Measurements from ENCODE around the gene TMEM108. TPM values are rescaled to one million over a fixed set of nuclear protein-coding genes. Genes with fewer than 3 reads are reported as not detected.

TMEM108 gene
- total RNA-seq, 5 donors from 2014 or later (not counting 1 experiment from before 2014, with no cell fraction given) = 0.96 TPM; not detected in 4

DNA sequence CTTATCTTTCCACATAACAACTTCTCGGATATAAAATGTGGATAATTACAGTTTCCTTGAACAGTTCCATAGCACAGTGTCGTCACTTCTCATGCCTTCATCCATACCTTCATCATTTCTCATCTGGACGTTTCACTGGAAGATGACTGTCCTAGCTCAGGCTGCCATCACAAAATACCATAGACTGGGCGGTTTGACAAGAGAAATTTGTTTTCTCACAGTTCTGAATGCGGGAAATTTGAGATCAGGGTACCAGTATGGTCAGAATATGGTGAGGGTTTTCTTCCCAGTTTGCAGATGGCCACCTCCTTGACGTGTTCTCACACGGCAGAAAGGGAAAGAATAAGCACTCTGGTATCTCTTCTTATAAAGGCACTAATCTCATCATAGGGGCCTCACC lies 42.8 kb downstream of the TMEM108 start:
- Histone ChIP-seq H3K27ac (ENCODE audit: low read length) (no peak overlapping the region), H3K4me3 (ENCODE audit: control insufficient read depth in 1 of 2, extremely low read depth in 1 of 2, low read length in 1 of 2) (no peak overlapping the region), H3K9me3 (no peaks in the 10 kb centered on the region), H3K4me1 (ENCODE audit: control insufficient read depth in 1 of 2, extremely low read depth in 1 of 2, insufficient read depth in 2 of 2, low read length in 2 of 2) (no peaks in the 10 kb centered on the region), H3K36me3 (ENCODE audit: control insufficient read depth in 2 of 2, extremely low read depth in 1 of 2, insufficient read depth in 1 of 2, low read length in 1 of 2) (no peaks in the 10 kb centered on the region), H3K27me3 (replicated peaks in 1 of 2; ENCODE audit: control insufficient read depth in 2 of 2, extremely low read depth in 1 of 2, insufficient read depth in 2 of 2, low read length in 1 of 2) (peaks cover 0 to 3% of the 10 kb centered on the region in 2 experiments)
- 76% methylated on average over 5 of the region's 7 CpGs for WGBS (ENCODE audit: insufficient coverage)
- peaks cover 4 to 5% (median 4%) of the 10 kb centered on the region in 3 donors for H3K9me3 Mint-ChIP-seq
- no peak overlapping the region for H3K4me3 Mint-ChIP-seq
- no peaks in the 10 kb centered on the region for H3K36me3 Mint-ChIP-seq
- no peak for DNase-seq
- peaks cover 0 to 33% of the 10 kb centered on the region in 2 donors for H3K27me3 Mint-ChIP-seq
- H3K4me1 Mint-ChIP-seq = no peaks in the 10 kb centered on the region
- POLR2A ChIA-PET = interaction anchor here (0.6 kb wide), 2 partner anchors 75 to 640 kb away, joined by 7 to 8 read pairs; no protein-coding TSS in a partner anchor
- no peak overlapping the region for H3K27ac Mint-ChIP-seq
- CTCF ChIA-PET = no interaction called here
- ATAC-seq (replicated peaks in 1 of 4) = no peak

DNA sequence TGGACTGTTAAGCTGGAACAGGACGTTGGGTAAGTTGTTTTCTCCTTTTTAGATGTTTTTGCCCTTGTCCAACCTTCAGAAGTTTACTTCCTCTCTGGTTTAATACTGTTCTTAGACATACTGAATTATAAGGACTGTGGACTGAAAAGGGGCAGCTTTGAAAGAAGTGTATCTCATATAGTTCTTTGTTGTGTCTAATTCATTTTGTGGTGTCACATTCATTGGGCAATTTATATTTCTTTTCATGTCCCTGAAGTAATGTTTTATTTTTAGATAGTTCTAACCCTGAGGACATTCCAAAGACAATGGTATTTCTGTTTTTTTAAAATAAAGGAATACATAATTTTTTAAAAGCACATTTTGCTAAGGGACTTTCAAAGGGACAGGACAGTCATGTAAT lies 45.2 kb downstream of the TMEM108 start:
- H3K36me3 Mint-ChIP-seq = no peaks in the 10 kb centered on the region
- H3K27me3 Mint-ChIP-seq = peaks cover 0 to 24% of the 10 kb centered on the region in 2 donors
- ChIA-PET CTCF (interaction anchor here in 1 of 2 donors (1.9 kb wide), 1 partner anchor 10 kb away, joined by 5 read pairs; no protein-coding TSS in a partner anchor), POLR2A (no interaction called here)
- H3K4me3 ChIP-seq (ENCODE audit: control insufficient read depth in 1 of 2, extremely low read depth in 1 of 2, low read length in 1 of 2) = no peak overlapping the region
- H3K9me3 ChIP-seq = no peaks in the 10 kb centered on the region
- no CpG with 5 or more reads among the region's 1 CpG for WGBS (ENCODE audit: insufficient coverage)
- H3K27me3 ChIP-seq (replicated peaks in 1 of 2; ENCODE audit: control insufficient read depth in 2 of 2, extremely low read depth in 1 of 2, insufficient read depth in 2 of 2, low read length in 1 of 2) = peaks cover 0 to 3% of the 10 kb centered on the region in 2 experiments
- H3K4me1 ChIP-seq (ENCODE audit: control insufficient read depth in 1 of 2, extremely low read depth in 1 of 2, insufficient read depth in 2 of 2, low read length in 2 of 2) = no peaks in the 10 kb centered on the region
- no peaks in the 10 kb centered on the region for H3K4me1 Mint-ChIP-seq
- H3K27ac ChIP-seq (ENCODE audit: low read length) = no peak overlapping the region
- H3K4me3 Mint-ChIP-seq = no peak overlapping the region
- no peak for ATAC-seq (replicated peaks in 1 of 4)
- no peaks in the 10 kb centered on the region for H3K36me3 ChIP-seq (ENCODE audit: control insufficient read depth in 2 of 2, extremely low read depth in 1 of 2, insufficient read depth in 1 of 2, low read length in 1 of 2)
- H3K9me3 Mint-ChIP-seq = peaks cover 4 to 5% (median 4%) of the 10 kb centered on the region in 3 donors
- no peak overlapping the region for H3K27ac Mint-ChIP-seq
- no peak for DNase-seq

DNA sequence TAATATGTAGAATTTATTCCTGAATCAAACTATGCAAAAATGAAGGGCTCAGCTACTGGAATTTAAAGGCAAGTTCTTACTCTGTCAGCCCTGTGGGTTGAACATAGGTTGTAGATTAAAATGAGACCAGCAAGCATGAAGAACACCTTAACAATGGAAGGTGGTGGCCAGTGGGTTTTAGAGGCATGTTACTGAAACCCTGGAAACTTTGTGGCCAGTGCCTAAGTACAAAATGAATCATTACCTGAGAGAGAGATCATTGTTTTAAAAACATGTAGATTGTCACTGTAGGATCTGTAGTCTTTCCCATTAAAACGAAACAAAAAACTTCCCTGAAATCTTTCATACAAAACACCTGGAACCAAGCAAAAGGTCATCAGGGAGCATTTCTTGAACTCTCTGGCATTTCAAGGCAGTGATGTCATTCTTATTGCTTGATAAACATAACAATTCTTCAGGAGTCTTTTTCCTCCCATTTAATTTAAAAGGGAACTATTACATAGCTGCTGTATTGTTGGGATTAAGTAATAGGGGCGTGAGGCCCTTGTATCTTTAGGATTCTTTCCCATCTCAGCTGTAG lies 51.8 kb downstream of the TMEM108 start:
- no CpG with 5 or more reads among the region's 2 CpGs for WGBS (ENCODE audit: insufficient coverage)
- DNase-seq (no peak), ATAC-seq (replicated peaks in 1 of 4) (no peak)
- CTCF ChIA-PET = no interaction called here
- POLR2A ChIA-PET = no interaction called here
- H3K27ac ChIP-seq (ENCODE audit: low read length) = no peak overlapping the region
- H3K9me3 ChIP-seq = no peaks in the 10 kb centered on the region
- no peaks in the 10 kb centered on the region for H3K36me3 ChIP-seq (ENCODE audit: control insufficient read depth in 2 of 2, extremely low read depth in 1 of 2, insufficient read depth in 1 of 2, low read length in 1 of 2)
- no peak overlapping the region for H3K4me3 ChIP-seq (ENCODE audit: control insufficient read depth in 1 of 2, extremely low read depth in 1 of 2, low read length in 1 of 2)
- no peak overlapping the region for H3K4me3 Mint-ChIP-seq
- H3K27me3 ChIP-seq (replicated peaks in 1 of 2; ENCODE audit: control insufficient read depth in 2 of 2, extremely low read depth in 1 of 2, insufficient read depth in 2 of 2, low read length in 1 of 2) = peaks cover 0 to 3% of the 10 kb centered on the region in 2 experiments
- no peaks in the 10 kb centered on the region for H3K9me3 Mint-ChIP-seq
- no peak overlapping the region for H3K27ac Mint-ChIP-seq
- H3K4me1 ChIP-seq (ENCODE audit: control insufficient read depth in 1 of 2, extremely low read depth in 1 of 2, insufficient read depth in 2 of 2, low read length in 2 of 2) = no peaks in the 10 kb centered on the region
- no peaks in the 10 kb centered on the region for H3K4me1 Mint-ChIP-seq
- peaks cover 0 to 10% of the 10 kb centered on the region in 2 donors for H3K27me3 Mint-ChIP-seq
- no peaks in the 10 kb centered on the region for H3K36me3 Mint-ChIP-seq

DNA sequence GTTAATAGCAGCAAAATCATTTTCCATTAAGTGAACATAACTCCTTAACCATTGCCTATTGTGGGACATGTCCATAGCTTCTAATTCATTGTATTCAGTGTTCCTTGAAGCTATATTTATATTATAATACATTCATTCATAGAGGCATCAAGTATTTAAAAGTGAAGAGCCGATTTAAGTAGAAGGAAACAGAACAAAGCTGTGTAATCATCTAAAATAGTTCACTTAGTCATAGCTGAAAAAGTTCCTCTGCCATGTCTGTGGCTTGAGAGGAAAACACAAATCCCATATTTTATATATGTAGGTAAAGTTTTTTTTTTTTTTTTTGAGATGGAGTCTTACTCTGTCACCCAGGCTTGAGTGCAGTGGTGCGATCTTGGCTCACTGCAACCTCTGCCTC lies 54.5 kb downstream of the TMEM108 start:
- Histone ChIP-seq H3K27ac (ENCODE audit: low read length) (no peak overlapping the region), H3K9me3 (no peaks in the 10 kb centered on the region), H3K4me1 (ENCODE audit: control insufficient read depth in 1 of 2, extremely low read depth in 1 of 2, insufficient read depth in 2 of 2, low read length in 2 of 2) (no peaks in the 10 kb centered on the region), H3K4me3 (ENCODE audit: control insufficient read depth in 1 of 2, extremely low read depth in 1 of 2, low read length in 1 of 2) (no peak overlapping the region), H3K27me3 (replicated peaks in 1 of 2; ENCODE audit: control insufficient read depth in 2 of 2, extremely low read depth in 1 of 2, insufficient read depth in 2 of 2, low read length in 1 of 2) (peaks cover 0 to under 1% of the 10 kb centered on the region in 2 experiments), H3K36me3 (ENCODE audit: control insufficient read depth in 2 of 2, extremely low read depth in 1 of 2, insufficient read depth in 1 of 2, low read length in 1 of 2) (no peaks in the 10 kb centered on the region)
- ATAC-seq (replicated peaks in 1 of 4) = no peak
- POLR2A ChIA-PET = no interaction called here
- CTCF ChIA-PET = interaction anchor here in 1 of 2 donors (0.5 to 1.7 kb wide), 2 partner anchors 9 to 300 kb away, joined by 3 to 5 read pairs; no protein-coding TSS in a partner anchor
- DNase-seq = no peak
- Mint-ChIP-seq H3K4me1 (no peaks in the 10 kb centered on the region), H3K4me3 (no peak overlapping the region), H3K36me3 (no peaks in the 10 kb centered on the region), H3K27ac (no peak overlapping the region), H3K9me3 (no peaks in the 10 kb centered on the region), H3K27me3 (peaks cover 0 to 10% of the 10 kb centered on the region in 2 donors)
- no CpG with 5 or more reads among the region's 2 CpGs for WGBS (ENCODE audit: insufficient coverage)

DNA sequence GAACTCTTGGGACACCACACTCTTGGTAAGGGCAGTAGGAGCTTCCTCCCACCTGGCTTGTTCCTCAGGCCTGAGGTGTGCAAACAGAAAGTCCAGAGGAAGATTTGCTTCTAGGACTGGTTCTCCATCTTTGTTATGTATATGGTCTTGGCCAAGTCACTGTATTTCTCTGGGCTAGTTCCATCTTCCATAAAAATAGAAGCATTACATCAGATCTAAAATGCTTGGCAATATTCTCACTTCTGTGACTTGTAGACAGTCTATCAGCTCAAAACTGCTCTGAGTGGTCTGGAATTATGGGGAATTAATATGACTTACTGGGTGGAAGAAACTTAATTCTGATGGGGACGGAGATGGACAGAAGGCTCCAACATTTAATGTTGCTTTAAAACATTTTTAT lies 55.2 kb downstream of the TMEM108 start:
- H3K27ac ChIP-seq (ENCODE audit: low read length) = no peak overlapping the region
- H3K4me1 ChIP-seq (ENCODE audit: control insufficient read depth in 1 of 2, extremely low read depth in 1 of 2, insufficient read depth in 2 of 2, low read length in 2 of 2) = no peaks in the 10 kb centered on the region
- H3K9me3 ChIP-seq = no peaks in the 10 kb centered on the region
- ATAC-seq (replicated peaks in 1 of 4) (no peak), DNase-seq (no peak)
- CTCF ChIA-PET = interaction anchor here in 1 of 2 donors (0.5 to 1.7 kb wide), 2 partner anchors 9 to 299 kb away, joined by 3 to 5 read pairs; no protein-coding TSS in a partner anchor
- H3K27me3 ChIP-seq (replicated peaks in 1 of 2; ENCODE audit: control insufficient read depth in 2 of 2, extremely low read depth in 1 of 2, insufficient read depth in 2 of 2, low read length in 1 of 2) = no peaks in the 10 kb centered on the region
- Mint-ChIP-seq H3K27ac (no peak overlapping the region), H3K4me1 (no peaks in the 10 kb centered on the region), H3K27me3 (peaks cover 0 to 10% of the 10 kb centered on the region in 2 donors), H3K4me3 (no peak overlapping the region), H3K9me3 (no peaks in the 10 kb centered on the region), H3K36me3 (no peaks in the 10 kb centered on the region)
- no peaks in the 10 kb centered on the region for H3K36me3 ChIP-seq (ENCODE audit: control insufficient read depth in 2 of 2, extremely low read depth in 1 of 2, insufficient read depth in 1 of 2, low read length in 1 of 2)
- WGBS (ENCODE audit: insufficient coverage) = no CpG with 5 or more reads among the region's 1 CpG
- H3K4me3 ChIP-seq (ENCODE audit: control insufficient read depth in 1 of 2, extremely low read depth in 1 of 2, low read length in 1 of 2) = no peak overlapping the region
- POLR2A ChIA-PET = no interaction called here

DNA sequence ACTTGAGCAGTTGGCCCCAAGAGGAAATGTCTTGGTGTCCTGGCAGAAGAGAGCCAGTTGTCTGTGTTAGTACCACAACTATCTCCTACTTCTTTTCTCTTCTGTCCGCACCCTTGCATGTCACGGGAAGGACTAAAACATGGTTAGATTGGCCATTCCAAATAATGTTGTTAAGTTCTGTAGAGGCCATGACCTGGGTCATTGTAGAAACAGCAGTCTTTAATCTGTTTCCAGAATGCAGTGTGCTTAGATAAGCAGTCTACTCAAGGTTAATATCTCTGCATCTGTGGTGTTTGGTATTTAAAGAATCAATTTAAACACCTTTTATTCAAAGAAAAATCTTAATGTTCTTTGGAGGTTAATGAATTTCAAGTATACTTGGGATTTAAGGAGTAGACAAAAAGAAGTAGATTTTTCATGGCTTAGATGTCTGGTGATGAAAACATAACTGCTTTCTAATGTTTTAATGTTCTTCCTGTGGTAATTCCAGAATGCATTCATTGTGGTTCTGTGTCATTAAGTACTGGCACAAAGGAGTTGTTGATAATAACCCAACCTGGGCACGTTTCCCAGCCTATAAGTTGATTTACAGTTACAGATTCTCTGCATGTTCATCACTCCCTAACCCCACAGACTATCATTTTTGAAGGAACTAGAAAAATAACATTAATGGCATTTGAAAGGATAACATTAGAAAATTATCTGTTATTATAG lies 58.9 kb downstream of the TMEM108 start:
- no peaks in the 10 kb centered on the region for H3K36me3 Mint-ChIP-seq
- H3K27ac ChIP-seq (ENCODE audit: low read length) = no peak overlapping the region
- ChIA-PET POLR2A (no interaction called here), CTCF (no interaction called here)
- no peaks in the 10 kb centered on the region for H3K36me3 ChIP-seq (ENCODE audit: control insufficient read depth in 2 of 2, extremely low read depth in 1 of 2, insufficient read depth in 1 of 2, low read length in 1 of 2)
- H3K27me3 ChIP-seq (replicated peaks in 1 of 2; ENCODE audit: control insufficient read depth in 2 of 2, extremely low read depth in 1 of 2, insufficient read depth in 2 of 2, low read length in 1 of 2) = no peaks in the 10 kb centered on the region
- no peaks in the 10 kb centered on the region for H3K9me3 Mint-ChIP-seq
- no peaks in the 10 kb centered on the region for H3K4me1 Mint-ChIP-seq
- no peak overlapping the region for H3K4me3 Mint-ChIP-seq
- 80% methylated on average over 1 of the region's 3 CpGs for WGBS (ENCODE audit: insufficient coverage)
- ATAC-seq (replicated peaks in 1 of 4) (no peak), DNase-seq (no peak)
- H3K4me3 ChIP-seq (ENCODE audit: control insufficient read depth in 1 of 2, extremely low read depth in 1 of 2, low read length in 1 of 2) = no peak overlapping the region
- H3K27me3 Mint-ChIP-seq = peaks cover 0 to 12% of the 10 kb centered on the region in 2 donors
- no peaks in the 10 kb centered on the region for H3K4me1 ChIP-seq (ENCODE audit: control insufficient read depth in 1 of 2, extremely low read depth in 1 of 2, insufficient read depth in 2 of 2, low read length in 2 of 2)
- no peak overlapping the region for H3K27ac Mint-ChIP-seq
- H3K9me3 ChIP-seq = no peaks in the 10 kb centered on the region
